HL-60 (cell line): ENCODE measurements around the gene YWHAB.

ENCODE experiments used
- DNase-seq, 2 experiments: peaks; one replicate each; pipeline ENCODE4 v3.0.0-alpha.2; 2010 to 2020; ENCODE audit warnings: low read depth in 1 of 2, low spot score in 1 of 2
- H3K27ac ChIP-seq: fragments of 250-450 bp; sonication (Bioruptor Pico); replicated peaks from 2 replicates; pipeline ENCODE4 v1.5.1; 2020; ENCODE audit warnings: mild to moderate bottlenecking, moderate library complexity
- H3K27me3 ChIP-seq: fragments of 250-450 bp; sonication (Bioruptor Pico); 2 replicates; pipeline ENCODE4 v1.5.1; 2021; ENCODE audit warnings: mild to moderate bottlenecking, moderate library complexity; ENCODE audit not compliant: insufficient read depth, poor library complexity, severe bottlenecking
- H3K4me3 ChIP-seq: replicated peaks from 2 replicates; pipeline ENCODE4 v1.5.1; 2011; ENCODE audit warnings: mild to moderate bottlenecking, control low read depth, low read length; ENCODE audit not compliant: insufficient read depth
- GABPA ChIP-seq: IDR thresholded peaks from 2 replicates; pipeline ENCODE4 v1.6.1; 2012; ENCODE audit warnings: low read depth
- POLR2AphosphoS5 ChIP-seq: IDR thresholded peaks from 2 replicates; pipeline ENCODE4 v1.6.1; 2012; ENCODE audit warnings: low read depth
- SPI1 ChIP-seq: IDR thresholded peaks from 2 replicates; pipeline ENCODE4 v1.6.1; 2012; ENCODE audit warnings: low read depth, mild to moderate bottlenecking, borderline replicate concordance
- TF ChIP-seq, protein P1 (sequence below): IDR thresholded peaks from 2 replicates; pipeline ENCODE4 v1.6.1; 2012; ENCODE audit warnings: low read depth; ENCODE audit not compliant: insufficient replicate concordance
- TF ChIP-seq, protein P2 (sequence below): IDR thresholded peaks from one replicate; pipeline ENCODE4 v1.5.1; 2011; ENCODE audit warnings: low read length, control low read depth, inconsistent platforms; ENCODE audit not compliant: insufficient read depth

The YWHAB gene

DNA sequence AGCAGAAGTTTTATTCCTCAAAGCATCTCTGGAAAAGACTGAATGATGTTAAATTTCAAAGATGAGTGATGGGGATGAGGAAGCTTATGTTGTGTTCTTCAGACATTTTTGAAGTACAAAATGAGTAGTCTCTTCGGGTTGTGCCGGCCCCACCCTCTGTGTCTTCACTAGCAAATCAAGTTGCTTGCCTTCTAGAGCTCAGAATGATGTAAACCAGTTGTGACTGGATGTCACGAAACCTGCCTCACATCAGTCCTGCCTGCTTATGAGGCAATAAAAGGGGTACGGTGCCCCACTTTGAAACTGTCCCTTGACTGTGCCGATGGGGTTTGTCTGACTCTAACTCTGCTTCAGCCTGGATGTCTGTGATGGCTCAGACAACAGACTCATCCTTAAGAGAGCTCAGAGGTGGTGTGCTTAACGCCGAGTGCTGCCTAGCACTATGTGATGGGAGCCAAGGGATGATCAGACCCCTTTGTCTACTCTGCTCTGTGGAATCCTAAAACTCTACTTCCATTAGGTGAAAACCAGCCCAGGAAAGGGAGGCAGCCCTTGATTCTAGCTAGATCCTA lies 55.7 kb downstream of the YWHAB start:
- TF ChIP-seq GABPA (no peak), SPI1 (no peak), POLR2AphosphoS5 (no peak; the same call in 1 of the 2 replicates)
- TF ChIP-seq, protein P1, sequence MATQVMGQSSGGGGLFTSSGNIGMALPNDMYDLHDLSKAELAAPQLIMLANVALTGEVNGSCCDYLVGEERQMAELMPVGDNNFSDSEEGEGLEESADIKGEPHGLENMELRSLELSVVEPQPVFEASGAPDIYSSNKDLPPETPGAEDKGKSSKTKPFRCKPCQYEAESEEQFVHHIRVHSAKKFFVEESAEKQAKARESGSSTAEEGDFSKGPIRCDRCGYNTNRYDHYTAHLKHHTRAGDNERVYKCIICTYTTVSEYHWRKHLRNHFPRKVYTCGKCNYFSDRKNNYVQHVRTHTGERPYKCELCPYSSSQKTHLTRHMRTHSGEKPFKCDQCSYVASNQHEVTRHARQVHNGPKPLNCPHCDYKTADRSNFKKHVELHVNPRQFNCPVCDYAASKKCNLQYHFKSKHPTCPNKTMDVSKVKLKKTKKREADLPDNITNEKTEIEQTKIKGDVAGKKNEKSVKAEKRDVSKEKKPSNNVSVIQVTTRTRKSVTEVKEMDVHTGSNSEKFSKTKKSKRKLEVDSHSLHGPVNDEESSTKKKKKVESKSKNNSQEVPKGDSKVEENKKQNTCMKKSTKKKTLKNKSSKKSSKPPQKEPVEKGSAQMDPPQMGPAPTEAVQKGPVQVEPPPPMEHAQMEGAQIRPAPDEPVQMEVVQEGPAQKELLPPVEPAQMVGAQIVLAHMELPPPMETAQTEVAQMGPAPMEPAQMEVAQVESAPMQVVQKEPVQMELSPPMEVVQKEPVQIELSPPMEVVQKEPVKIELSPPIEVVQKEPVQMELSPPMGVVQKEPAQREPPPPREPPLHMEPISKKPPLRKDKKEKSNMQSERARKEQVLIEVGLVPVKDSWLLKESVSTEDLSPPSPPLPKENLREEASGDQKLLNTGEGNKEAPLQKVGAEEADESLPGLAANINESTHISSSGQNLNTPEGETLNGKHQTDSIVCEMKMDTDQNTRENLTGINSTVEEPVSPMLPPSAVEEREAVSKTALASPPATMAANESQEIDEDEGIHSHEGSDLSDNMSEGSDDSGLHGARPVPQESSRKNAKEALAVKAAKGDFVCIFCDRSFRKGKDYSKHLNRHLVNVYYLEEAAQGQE, result no peak
- TF ChIP-seq, protein P2, sequence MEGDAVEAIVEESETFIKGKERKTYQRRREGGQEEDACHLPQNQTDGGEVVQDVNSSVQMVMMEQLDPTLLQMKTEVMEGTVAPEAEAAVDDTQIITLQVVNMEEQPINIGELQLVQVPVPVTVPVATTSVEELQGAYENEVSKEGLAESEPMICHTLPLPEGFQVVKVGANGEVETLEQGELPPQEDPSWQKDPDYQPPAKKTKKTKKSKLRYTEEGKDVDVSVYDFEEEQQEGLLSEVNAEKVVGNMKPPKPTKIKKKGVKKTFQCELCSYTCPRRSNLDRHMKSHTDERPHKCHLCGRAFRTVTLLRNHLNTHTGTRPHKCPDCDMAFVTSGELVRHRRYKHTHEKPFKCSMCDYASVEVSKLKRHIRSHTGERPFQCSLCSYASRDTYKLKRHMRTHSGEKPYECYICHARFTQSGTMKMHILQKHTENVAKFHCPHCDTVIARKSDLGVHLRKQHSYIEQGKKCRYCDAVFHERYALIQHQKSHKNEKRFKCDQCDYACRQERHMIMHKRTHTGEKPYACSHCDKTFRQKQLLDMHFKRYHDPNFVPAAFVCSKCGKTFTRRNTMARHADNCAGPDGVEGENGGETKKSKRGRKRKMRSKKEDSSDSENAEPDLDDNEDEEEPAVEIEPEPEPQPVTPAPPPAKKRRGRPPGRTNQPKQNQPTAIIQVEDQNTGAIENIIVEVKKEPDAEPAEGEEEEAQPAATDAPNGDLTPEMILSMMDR, result no peak
- Histone ChIP-seq H3K4me3 (no peak overlapping the region), H3K27me3 (no peaks in the 10 kb centered on the region), H3K27ac (no peak overlapping the region)
- DNase-seq, result no peak

DNA sequence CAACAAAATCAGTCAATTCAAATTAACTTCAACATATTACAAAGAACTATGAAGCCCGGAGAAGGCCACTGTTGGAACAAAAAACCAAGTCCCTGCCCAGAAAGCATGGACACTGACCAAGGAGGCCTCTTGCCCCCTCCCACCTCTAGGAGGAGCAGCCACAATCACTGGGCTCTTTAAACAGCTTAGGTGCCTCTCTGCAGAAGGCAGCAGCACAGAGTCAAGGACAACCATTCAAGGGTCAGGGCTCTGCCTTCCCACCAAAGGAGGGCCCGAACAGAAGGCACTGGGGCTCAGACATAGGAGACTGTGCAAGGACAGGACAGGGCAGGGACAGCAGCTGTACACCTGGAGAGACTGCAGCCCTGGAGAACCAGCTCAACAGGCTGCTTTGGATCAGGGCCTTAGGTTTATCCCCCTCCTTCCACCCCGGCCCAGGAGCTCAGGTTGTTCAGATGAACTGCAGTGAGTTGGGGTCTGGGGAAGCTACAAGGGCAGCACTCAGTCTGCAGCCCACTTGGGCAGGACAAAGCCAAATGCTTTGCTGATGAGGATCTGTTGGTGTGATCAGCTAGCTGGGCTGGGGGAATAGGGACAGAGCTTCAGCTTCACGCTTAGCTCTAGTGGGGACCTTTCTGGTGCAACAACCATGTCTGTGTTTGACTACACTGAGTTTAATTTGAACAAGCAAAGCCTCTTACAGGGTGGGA lies 56.9 kb downstream of the YWHAB start:
- H3K27ac ChIP-seq, result no peak overlapping the region
- H3K27me3 ChIP-seq, result no peaks in the 10 kb centered on the region
- no peak overlapping the region for H3K4me3 ChIP-seq
- no peak for DNase-seq
- TF ChIP-seq SPI1 (no peak), POLR2AphosphoS5 (no peak), GABPA (no peak)
- TF ChIP-seq, protein P2, result no peak
- TF ChIP-seq, protein P1, result no peak

DNA sequence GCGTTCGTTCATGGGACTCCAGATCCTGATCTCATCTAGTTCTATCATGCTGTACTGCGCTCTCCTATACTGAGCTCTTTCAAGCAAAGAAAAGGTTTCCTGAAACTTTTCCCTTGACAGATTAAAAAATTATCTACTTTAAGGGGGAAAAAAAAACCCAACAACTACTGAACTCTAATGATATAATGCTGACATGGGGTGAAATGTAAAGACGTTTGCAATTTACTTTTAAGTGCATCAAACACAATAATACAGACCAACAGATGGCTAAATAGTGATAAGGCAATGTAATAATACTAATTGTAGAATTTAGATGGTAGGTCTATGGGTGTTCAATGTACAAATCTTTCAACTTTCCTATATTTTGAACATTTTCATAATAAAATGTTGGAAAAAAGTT lies 58.3 kb downstream of the YWHAB start:
- Histone ChIP-seq H3K27ac (no peak overlapping the region), H3K27me3 (no peaks in the 10 kb centered on the region), H3K4me3 (no peak overlapping the region)
- TF ChIP-seq, protein P2, result no peak
- no peak for TF ChIP-seq POLR2AphosphoS5
- no peak for TF ChIP-seq SPI1
- TF ChIP-seq GABPA, result no peak
- TF ChIP-seq, protein P1, result no peak
- DNase-seq, result no peak
